ENCODE data around the gene MMS19. TPM values are rescaled to one million over a fixed set of nuclear protein-coding genes. Genes with fewer than 3 reads are reported as not detected.

MMS19 gene
- total RNA-seq, 1 experiment from 2014 or later: 70.6 TPM

GRCh38 chr10:97416565-97416964 is 81.7 kb downstream of the MMS19 start:
- Histone ChIP-seq H3K4me1 (ENCODE audit: insufficient read depth, low read length, poor library complexity, severe bottlenecking) (no peaks in the 10 kb centered on the region), H3K36me3 (ENCODE audit: insufficient read depth, low read length, poor library complexity, severe bottlenecking) (no peaks in the 10 kb centered on the region), H3K27ac (ENCODE audit: low read depth, low read length, poor library complexity, severe bottlenecking) (no peak overlapping the region), H3K27me3 (replicated peaks; ENCODE audit: insufficient read depth, low read depth, low read length, poor library complexity) (no peaks in the 10 kb centered on the region), H3K9me3 (ENCODE audit: low read depth, low read length, poor library complexity, severe bottlenecking) (no peaks in the 10 kb centered on the region), H3K4me3 (ENCODE audit: low read depth, low read length, poor library complexity, severe bottlenecking) (no peak overlapping the region)
- intact Hi-C loops (cut with micrococcal nuclease; ENCODE audit: unreplicated experiment): no loop called here
- BruUV-seq (replicated peaks): no TSS peak
- DNase-seq (ENCODE audit: low spot score): no peak
- TF ChIP-seq EZH2 (IDR thresholded peaks at IDR 0.05; ENCODE audit: borderline replicate concordance, low read depth, low read length, poor library complexity, severe bottlenecking): no peak
- TF ChIP-seq CTCF (conservative IDR thresholded peaks at IDR 0.05; ENCODE audit: low read depth, low read length): no peak
- CTCF ChIA-PET: no interaction called here
- POLR2A ChIA-PET (ENCODE audit: low non-redundant PET): no interaction called here

- intact Hi-C loops (cut with micrococcal nuclease; ENCODE audit: unreplicated experiment): no loop called here
- BruUV-seq (replicated peaks): no TSS peak
- no peaks in the 10 kb centered on the region for H3K27me3 ChIP-seq (replicated peaks; ENCODE audit: insufficient read depth, low read depth, low read length, poor library complexity)
- no peak overlapping the region for H3K4me3 ChIP-seq (ENCODE audit: low read depth, low read length, poor library complexity, severe bottlenecking)
- H3K9me3 ChIP-seq (ENCODE audit: low read depth, low read length, poor library complexity, severe bottlenecking): no peaks in the 10 kb centered on the region
- TF ChIP-seq CTCF (conservative IDR thresholded peaks at IDR 0.05; ENCODE audit: low read depth, low read length): no peak
- no peak for TF ChIP-seq EZH2 (IDR thresholded peaks at IDR 0.05; ENCODE audit: borderline replicate concordance, low read depth, low read length, poor library complexity, severe bottlenecking)
- no peak for DNase-seq (ENCODE audit: low spot score)
- ChIA-PET POLR2A (ENCODE audit: low non-redundant PET) (no interaction called here), CTCF (no interaction called here)
- no peaks in the 10 kb centered on the region for H3K36me3 ChIP-seq (ENCODE audit: insufficient read depth, low read length, poor library complexity, severe bottlenecking)
- H3K27ac ChIP-seq (ENCODE audit: low read depth, low read length, poor library complexity, severe bottlenecking): no peak overlapping the region
- H3K4me1 ChIP-seq (ENCODE audit: insufficient read depth, low read length, poor library complexity, severe bottlenecking): no peaks in the 10 kb centered on the region
Observed at GRCh38 chr10:97412891-97413304, 85.3 kb downstream of the MMS19 start.

GRCh38 chr10:97411406-97411805 is 86.8 kb downstream of the MMS19 start:
- no peak for DNase-seq (ENCODE audit: low spot score)
- ChIA-PET POLR2A (ENCODE audit: low non-redundant PET) (no interaction called here), CTCF (interaction anchor here (0.8 kb wide), 1 partner anchor 10 kb away, joined by 4 read pairs; the partner anchor contains the start of gene RRP12)
- no TSS peak for BruUV-seq (replicated peaks)
- no peaks in the 10 kb centered on the region for H3K9me3 ChIP-seq (ENCODE audit: low read depth, low read length, poor library complexity, severe bottlenecking)
- TF ChIP-seq CTCF (conservative IDR thresholded peaks at IDR 0.05; ENCODE audit: low read depth, low read length) (no peak), EZH2 (IDR thresholded peaks at IDR 0.05; ENCODE audit: borderline replicate concordance, low read depth, low read length, poor library complexity, severe bottlenecking) (no peak)
- H3K27ac ChIP-seq (ENCODE audit: low read depth, low read length, poor library complexity, severe bottlenecking): no peak overlapping the region
- H3K27me3 ChIP-seq (replicated peaks; ENCODE audit: insufficient read depth, low read depth, low read length, poor library complexity): no peaks in the 10 kb centered on the region
- no peaks in the 10 kb centered on the region for H3K36me3 ChIP-seq (ENCODE audit: insufficient read depth, low read length, poor library complexity, severe bottlenecking)
- intact Hi-C loops (cut with micrococcal nuclease; ENCODE audit: unreplicated experiment): no loop called here
- H3K4me3 ChIP-seq (ENCODE audit: low read depth, low read length, poor library complexity, severe bottlenecking): no peak overlapping the region
- H3K4me1 ChIP-seq (ENCODE audit: insufficient read depth, low read length, poor library complexity, severe bottlenecking): no peaks in the 10 kb centered on the region

All from A673 (cell line).